ENCODE results near the gene MRPL51.

- TF ChIP-seq POLR2A (IDR thresholded peaks at IDR 0.05) (peak; percentile 74), CTCF (IDR thresholded peaks at IDR 0.05) (no peak)
Measured at GRCh38 chr12:6451348-6452244, 41.5 kb downstream of the MRPL51 start, which contains the start of gene TAPBPL.
